GM13976 (cell line): ENCODE data around the gene WDR73.

Experiments used
- DNase-seq: peaks from one replicate; pipeline ENCODE4 v3.0.0; 2012; ENCODE audit warnings: low spot score
- in situ Hi-C: fragments of 300-500 bp; cut with MboI; formaldehyde crosslinking; loops from one replicate; pipeline ENCODE4 v1.12.0; 2022; ENCODE audit warnings: low sequenced_read_pairs, mixed read lengths, inconsistent platforms; ENCODE audit not compliant: unreplicated experiment
- TF ChIP-seq, protein P1 (sequence below): IDR thresholded peaks from 2 replicates; pipeline ENCODE4 v1.5.1; 2012; ENCODE audit warnings: borderline replicate concordance, mild to moderate bottlenecking; ENCODE audit not compliant: insufficient read depth; ENCODE audit errors: extremely low read depth, missing control alignments, control extremely low read depth

The WDR73 gene

DNA sequence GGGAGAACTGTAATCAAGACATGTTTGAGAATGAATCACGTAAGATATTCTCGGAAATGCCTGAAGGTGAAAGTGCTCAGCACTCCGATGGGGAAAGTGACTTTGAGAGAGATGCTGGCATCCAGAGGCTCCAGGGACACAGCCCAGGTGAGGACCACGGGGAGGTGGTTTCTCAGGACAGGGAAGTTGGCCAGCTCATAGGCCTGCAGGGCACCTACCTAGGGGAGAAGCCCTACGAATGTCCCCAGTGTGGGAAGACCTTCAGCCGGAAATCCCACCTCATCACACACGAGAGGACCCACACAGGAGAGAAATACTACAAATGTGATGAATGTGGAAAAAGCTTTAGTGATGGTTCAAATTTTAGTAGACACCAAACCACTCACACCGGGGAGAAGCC lies 33.5 kb downstream of the WDR73 start:
- TF ChIP-seq, protein P1, sequence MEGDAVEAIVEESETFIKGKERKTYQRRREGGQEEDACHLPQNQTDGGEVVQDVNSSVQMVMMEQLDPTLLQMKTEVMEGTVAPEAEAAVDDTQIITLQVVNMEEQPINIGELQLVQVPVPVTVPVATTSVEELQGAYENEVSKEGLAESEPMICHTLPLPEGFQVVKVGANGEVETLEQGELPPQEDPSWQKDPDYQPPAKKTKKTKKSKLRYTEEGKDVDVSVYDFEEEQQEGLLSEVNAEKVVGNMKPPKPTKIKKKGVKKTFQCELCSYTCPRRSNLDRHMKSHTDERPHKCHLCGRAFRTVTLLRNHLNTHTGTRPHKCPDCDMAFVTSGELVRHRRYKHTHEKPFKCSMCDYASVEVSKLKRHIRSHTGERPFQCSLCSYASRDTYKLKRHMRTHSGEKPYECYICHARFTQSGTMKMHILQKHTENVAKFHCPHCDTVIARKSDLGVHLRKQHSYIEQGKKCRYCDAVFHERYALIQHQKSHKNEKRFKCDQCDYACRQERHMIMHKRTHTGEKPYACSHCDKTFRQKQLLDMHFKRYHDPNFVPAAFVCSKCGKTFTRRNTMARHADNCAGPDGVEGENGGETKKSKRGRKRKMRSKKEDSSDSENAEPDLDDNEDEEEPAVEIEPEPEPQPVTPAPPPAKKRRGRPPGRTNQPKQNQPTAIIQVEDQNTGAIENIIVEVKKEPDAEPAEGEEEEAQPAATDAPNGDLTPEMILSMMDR = no peak
- in situ Hi-C loops = loop anchor here (25.0 kb wide), 1 partner anchor 567 kb away; no protein-coding TSS in a partner anchor
- DNase-seq = no peak

DNA sequence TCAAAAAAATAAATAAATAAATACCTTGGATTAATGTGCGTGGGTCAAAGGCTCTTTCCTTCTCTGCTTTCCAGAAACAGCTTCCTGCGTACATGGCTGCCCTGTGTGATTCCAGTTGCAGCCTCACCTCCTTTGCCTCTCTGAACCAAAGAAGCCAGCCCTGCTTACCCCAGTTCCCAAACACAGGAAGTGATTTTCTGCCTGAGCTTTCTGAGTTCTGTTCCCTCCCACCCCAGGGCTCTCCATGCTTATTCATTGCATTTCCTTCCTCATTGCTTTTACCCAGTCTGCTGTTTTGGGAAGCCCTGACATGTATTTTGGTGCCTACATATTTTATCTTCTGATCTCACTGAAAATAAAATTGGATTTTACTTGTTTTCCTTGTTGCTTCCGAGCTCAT lies 37.8 kb downstream of the WDR73 start:
- in situ Hi-C loops = loop anchor here (25.0 kb wide), 1 partner anchor 571 kb away; no protein-coding TSS in a partner anchor
- TF ChIP-seq, protein P1 = no peak
- no peak for DNase-seq

DNA sequence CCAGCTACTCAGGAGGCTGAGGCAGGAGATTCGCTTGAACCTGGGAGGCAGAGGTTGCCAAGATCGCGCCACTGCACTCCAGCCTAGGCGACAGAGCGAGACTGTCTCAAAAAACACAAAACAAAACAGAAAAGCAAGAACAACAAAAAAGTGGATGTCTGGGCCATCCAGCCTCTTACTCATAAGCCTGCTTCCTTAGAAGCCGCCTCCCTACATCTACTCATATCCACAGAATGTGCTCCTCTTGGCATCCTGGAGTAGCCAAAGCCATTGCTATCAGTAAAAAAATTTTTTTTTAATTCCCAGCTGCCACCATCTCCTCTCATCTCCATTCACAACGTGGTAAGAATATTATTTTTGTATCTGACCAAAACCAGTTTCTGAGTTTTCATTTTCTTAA lies 42.5 kb downstream of the WDR73 start:
- TF ChIP-seq, protein P1 = no peak
- in situ Hi-C loops = loop anchor here (25.0 kb wide), 1 partner anchor 576 kb away; no protein-coding TSS in a partner anchor
- no peak for DNase-seq

DNA sequence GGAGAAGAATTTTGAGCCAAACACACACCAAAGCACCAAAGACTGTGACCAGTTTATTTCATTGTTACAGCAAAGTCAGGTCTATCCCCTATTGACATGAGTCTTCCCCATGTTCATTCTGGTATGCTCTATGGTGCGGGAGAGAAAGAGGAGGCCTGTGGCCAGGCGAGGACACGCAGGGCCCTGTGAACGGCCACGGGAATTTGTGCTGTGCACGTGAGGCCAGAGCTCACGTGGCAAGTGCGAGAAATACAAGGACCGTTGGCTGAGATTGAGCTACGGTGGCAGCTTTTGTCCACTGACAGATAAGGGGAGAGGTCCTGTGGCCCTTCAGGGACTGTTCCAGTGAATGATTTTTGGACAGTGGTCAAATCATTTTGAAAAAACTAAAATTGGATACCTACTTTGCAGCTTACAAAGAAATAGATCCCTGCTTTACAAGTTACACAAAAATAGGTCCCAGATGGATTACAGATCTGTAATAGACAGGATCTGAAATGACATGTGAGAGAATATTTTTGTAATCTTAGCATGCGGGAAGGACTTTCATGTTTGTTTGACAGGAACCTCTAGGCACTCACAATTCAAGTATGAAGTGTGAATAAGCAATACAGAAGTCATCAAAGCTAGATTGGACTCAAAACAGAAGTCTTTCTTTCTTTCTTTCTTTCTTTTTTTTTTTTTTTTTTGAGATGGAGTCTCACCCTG lies 44.1 kb downstream of the WDR73 start:
- DNase-seq = no peak
- in situ Hi-C loops = loop anchor here (25.0 kb wide), 1 partner anchor 577 kb away; no protein-coding TSS in a partner anchor

DNA sequence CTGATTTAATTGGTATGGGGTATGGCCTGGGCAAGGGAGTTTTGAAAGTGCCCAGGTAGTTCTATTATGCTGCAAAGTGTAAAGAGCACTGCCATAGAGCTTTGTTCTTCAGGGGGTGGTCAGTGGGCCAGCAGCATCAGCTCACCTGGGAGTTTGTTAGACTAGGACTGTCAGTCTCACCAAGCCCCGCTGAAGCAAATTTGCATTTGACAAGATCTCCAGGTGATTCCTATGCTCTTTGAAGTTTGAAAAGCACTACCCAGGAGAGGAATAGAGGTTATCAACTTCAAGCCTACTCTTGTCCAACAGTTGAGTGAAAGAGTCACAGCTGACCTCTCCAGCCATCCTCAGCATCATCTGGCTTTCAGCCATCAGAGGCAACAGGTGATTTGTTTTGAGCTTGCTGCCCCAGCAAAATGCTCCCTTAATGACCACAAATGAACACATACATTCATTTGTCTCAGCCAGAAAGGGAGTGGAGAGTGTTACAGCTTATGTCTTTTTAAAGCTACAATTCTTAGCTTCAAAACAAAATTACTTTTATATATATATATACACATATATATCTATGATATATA lies 45.3 kb downstream of the WDR73 start:
- TF ChIP-seq, protein P1 = no peak
- in situ Hi-C loops = loop anchor here (25.0 kb wide), 1 partner anchor 579 kb away; no protein-coding TSS in a partner anchor
- no peak for DNase-seq

More for the DNA sequence above, 44.1 kb downstream of the WDR73 start:
- TF ChIP-seq, protein P1 = no peak

DNA sequence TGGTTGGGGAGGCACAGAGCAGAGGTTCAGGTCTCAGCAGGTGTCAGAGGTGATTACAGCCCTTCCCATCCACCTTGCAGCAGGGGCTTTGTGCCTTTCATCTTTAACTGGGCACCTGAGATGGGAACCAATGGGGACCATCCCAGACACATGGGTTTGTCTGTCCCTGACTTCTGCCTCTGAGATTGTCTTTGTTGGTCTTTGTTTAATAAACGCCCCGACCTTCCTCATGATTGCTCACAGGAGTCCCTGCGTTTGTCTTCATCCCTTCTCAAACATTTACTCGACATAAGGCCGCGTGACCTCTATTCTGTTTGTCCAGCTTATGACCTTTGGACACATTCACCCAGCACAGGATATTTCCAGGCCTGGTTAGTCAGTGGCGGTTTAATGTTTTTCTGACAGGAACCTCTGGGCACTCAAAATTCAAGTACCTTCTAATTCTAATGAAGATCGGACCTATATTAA lies 47.4 kb downstream of the WDR73 start:
- TF ChIP-seq, protein P1 = no peak
- in situ Hi-C loops = loop anchor here (25.0 kb wide), 1 partner anchor 581 kb away; no protein-coding TSS in a partner anchor
- no peak for DNase-seq
